Gastroesophageal sphincter (tissue), 3 donors: ENCODE measurements around the gene LRRC28.

Experiments used
- CTCF ChIP-seq, 4 experiments: fragments of 200-600 bp in 2 of 4; fragments of 450-650 bp in 2 of 4; sonication (generic) in 1 of 4; IDR thresholded peaks; one replicate each; pipeline ENCODE4 v1.5.1; 2017 to 2019; ENCODE audit warnings: antibody characterized with exemption in 4 of 4, mild to moderate bottlenecking in 2 of 4, moderate library complexity in 2 of 4
- POLR2A ChIP-seq, 2 donors: fragments of 450-650 bp; IDR thresholded peaks; one replicate each; pipeline ENCODE4 v1.6.1; 2017; ENCODE audit warnings: antibody characterized with exemption in 2 of 2, mild to moderate bottlenecking in 2 of 2, moderate library complexity in 1 of 2

GRCh38 chr15:99411234-99411633, 160.0 kb downstream of the LRRC28 start:
- no peak for TF ChIP-seq POLR2A (IDR thresholded peaks at IDR 0.05)
- TF ChIP-seq CTCF (IDR thresholded peaks at IDR 0.05): no peak
